PC-3 (cell line): ENCODE measurements around the gene TXNDC16. TPM values are rescaled to one million over a fixed set of nuclear protein-coding genes. Genes with fewer than 3 reads are reported as not detected.

Experiments used
- ATAC-seq: fragments of 200-7000 bp; cut with Tn5 transposase; 2 replicates; pipeline ENCODE4 v1.9.1; 2020; ENCODE audit warnings: mild to moderate bottlenecking, moderate library complexity
- Bru-seq: library from RNA; stranded (reverse); fragments of 400-500 nt; gene quantifications from one replicate; lab custom pipeline; 2021; lab: Mats Ljungman, UMichigan
- BruChase-seq, 2 experiments: library from RNA; stranded (reverse); fragments of 400-500 nt; gene quantifications; one replicate each; lab custom pipeline; 2021; lab: Mats Ljungman, UMichigan
- BruUV-seq: library from RNA; stranded (reverse); fragments of 400-500 nt; replicated peaks from 2 replicates; lab custom pipeline; 2021; lab: Mats Ljungman, UMichigan
- CTCF ChIA-PET: fragments of 300-600 bp; sonication (Branson Sonifier 250); formaldehyde crosslinking; loops from one replicate; lab custom pipeline; 2022; ENCODE audit warnings: antibody characterized with exemption; lab: Charles Lee
- POLR2A ChIA-PET: fragments of 300-600 bp; sonication (Branson Sonifier 250); formaldehyde crosslinking; loops from one replicate; lab custom pipeline; 2022; ENCODE audit warnings: antibody characterized with exemption; ENCODE audit not compliant: unreplicated experiment; lab: Charles Lee
- DNase-seq: peaks from one replicate; pipeline ENCODE4 v3.0.0-alpha.2; 2015
- H2AFZ ChIP-seq: fragments of 300-600 bp; sonication (generic); 2 replicates; pipeline ENCODE4 v1.6.0; 2016; ENCODE audit warnings: antibody characterized with exemption, low read length
- H3F3A ChIP-seq: fragments of 300-600 bp; sonication (generic); one replicate; pipeline ENCODE4 v1.6.0; 2017; ENCODE audit warnings: antibody characterized with exemption, low read length, control low read depth, mild to moderate bottlenecking; ENCODE audit not compliant: unreplicated experiment
- H3K27ac ChIP-seq: fragments of 300-600 bp; sonication (generic); 2 replicates; pipeline ENCODE4 v1.5.1; 2016; ENCODE audit warnings: mild to moderate bottlenecking, low read length
- H3K27me3 ChIP-seq: fragments of 300-600 bp; sonication (generic); 2 replicates; pipeline ENCODE4 v1.6.1; 2016; ENCODE audit warnings: low read length, mixed read lengths
- H3K36me3 ChIP-seq: fragments of 300-600 bp; sonication (generic); 2 replicates; pipeline ENCODE4 v1.6.1; 2016; ENCODE audit warnings: low read depth, mixed run types, low read length, mixed read lengths
- H3K4me1 ChIP-seq: fragments of 300-600 bp; sonication (generic); 2 replicates; pipeline ENCODE4 v1.5.1; 2016; ENCODE audit warnings: low read length; ENCODE audit not compliant: insufficient read depth
- H3K4me2 ChIP-seq: fragments of 300-600 bp; sonication (generic); 2 replicates; pipeline ENCODE4 v1.6.0; 2016; ENCODE audit warnings: low read length
- H3K4me3 ChIP-seq: fragments of 300-600 bp; sonication (generic); 2 replicates; pipeline ENCODE4 v1.5.1; 2016; ENCODE audit warnings: mild to moderate bottlenecking, low read length, mixed read lengths
- H3K79me2 ChIP-seq: fragments of 300-600 bp; sonication (generic); 2 replicates; pipeline ENCODE4 v1.6.1; 2017; ENCODE audit warnings: low read length, mixed read lengths
- H3K9ac ChIP-seq: fragments of 300-600 bp; sonication (generic); 2 replicates; pipeline ENCODE4 v1.6.0; 2016; ENCODE audit warnings: mild to moderate bottlenecking, low read length
- H3K9me2 ChIP-seq: fragments of 300-600 bp; sonication (generic); replicated peaks from 2 replicates; pipeline ENCODE4 v1.6.1; 2016; ENCODE audit warnings: mixed run types, low read length, mixed read lengths
- H3K9me3 ChIP-seq: fragments of 300-600 bp; sonication (generic); 2 replicates; pipeline ENCODE4 v1.6.1; 2016; ENCODE audit warnings: low read length, mixed read lengths
- H4K20me1 ChIP-seq: fragments of 300-600 bp; sonication (generic); 2 replicates; pipeline ENCODE4 v1.6.1; 2016; ENCODE audit warnings: low read length, mixed read lengths
- EZH2 ChIP-seq: fragments of 300-600 bp; sonication (generic); IDR thresholded peaks from one replicate; pipeline ENCODE4 v1.6.1; 2017; ENCODE audit warnings: antibody characterized with exemption, mild to moderate bottlenecking, low read length; ENCODE audit not compliant: unreplicated experiment
- EZH2phosphoT487 ChIP-seq: fragments of 300-600 bp; sonication (generic); IDR thresholded peaks from 2 replicates; pipeline ENCODE4 v1.6.1; 2018; ENCODE audit warnings: mild to moderate bottlenecking, antibody characterized with exemption, low read length, borderline replicate concordance
- intact Hi-C: fragments of 100-400 bp; cut with micrococcal nuclease; formaldehyde crosslinking; loops from 2 replicates; pipeline ENCODE4 v1.9.0; 2023
- long read RNA-seq: library from polyadenylated mRNA; unstranded; transcript quantifications from one replicate; pipeline ENCODE4 v2.0.0, GENCODE V29; 2021; ENCODE audit not compliant: unreplicated experiment
- total RNA-seq: library from RNA; depleted of rRNA; stranded (reverse); fragments of >200 nt; gene quantifications from 2 replicates; pipeline ENCODE4 v1.2.3, GENCODE V29; 2014; rRNA removed
- TF ChIP-seq, protein P1 (sequence below): fragments of 300-600 bp; sonication (generic); conservative IDR thresholded peaks from 2 replicates; pipeline ENCODE4 v1.5.1; 2017; ENCODE audit warnings: antibody characterized with exemption, low read depth, mild to moderate bottlenecking, low read length

Gene TXNDC16, protein sequence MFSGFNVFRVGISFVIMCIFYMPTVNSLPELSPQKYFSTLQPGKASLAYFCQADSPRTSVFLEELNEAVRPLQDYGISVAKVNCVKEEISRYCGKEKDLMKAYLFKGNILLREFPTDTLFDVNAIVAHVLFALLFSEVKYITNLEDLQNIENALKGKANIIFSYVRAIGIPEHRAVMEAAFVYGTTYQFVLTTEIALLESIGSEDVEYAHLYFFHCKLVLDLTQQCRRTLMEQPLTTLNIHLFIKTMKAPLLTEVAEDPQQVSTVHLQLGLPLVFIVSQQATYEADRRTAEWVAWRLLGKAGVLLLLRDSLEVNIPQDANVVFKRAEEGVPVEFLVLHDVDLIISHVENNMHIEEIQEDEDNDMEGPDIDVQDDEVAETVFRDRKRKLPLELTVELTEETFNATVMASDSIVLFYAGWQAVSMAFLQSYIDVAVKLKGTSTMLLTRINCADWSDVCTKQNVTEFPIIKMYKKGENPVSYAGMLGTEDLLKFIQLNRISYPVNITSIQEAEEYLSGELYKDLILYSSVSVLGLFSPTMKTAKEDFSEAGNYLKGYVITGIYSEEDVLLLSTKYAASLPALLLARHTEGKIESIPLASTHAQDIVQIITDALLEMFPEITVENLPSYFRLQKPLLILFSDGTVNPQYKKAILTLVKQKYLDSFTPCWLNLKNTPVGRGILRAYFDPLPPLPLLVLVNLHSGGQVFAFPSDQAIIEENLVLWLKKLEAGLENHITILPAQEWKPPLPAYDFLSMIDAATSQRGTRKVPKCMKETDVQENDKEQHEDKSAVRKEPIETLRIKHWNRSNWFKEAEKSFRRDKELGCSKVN
- total RNA-seq (3.9 and 4.0 TPM in 2 replicates), Bru-seq, nascent RNA (percentile 60 among the genes with signal in this experiment), BruChase-seq, experiment 1, labeled RNA remaining after a 6-hour chase (percentile 52 among the genes with signal in this experiment), BruChase-seq, experiment 2, labeled RNA remaining after a 2-hour chase (percentile 60 among the genes with signal in this experiment)
- long read RNA-seq, full-length matches to known transcripts, result 65 of 89 reads
- long read RNA-seq, partial matches to known transcripts, result 10 of 89 reads
- long read RNA-seq, other reads (novel, unspliced or antisense), result 14 of 89 reads

DNA sequence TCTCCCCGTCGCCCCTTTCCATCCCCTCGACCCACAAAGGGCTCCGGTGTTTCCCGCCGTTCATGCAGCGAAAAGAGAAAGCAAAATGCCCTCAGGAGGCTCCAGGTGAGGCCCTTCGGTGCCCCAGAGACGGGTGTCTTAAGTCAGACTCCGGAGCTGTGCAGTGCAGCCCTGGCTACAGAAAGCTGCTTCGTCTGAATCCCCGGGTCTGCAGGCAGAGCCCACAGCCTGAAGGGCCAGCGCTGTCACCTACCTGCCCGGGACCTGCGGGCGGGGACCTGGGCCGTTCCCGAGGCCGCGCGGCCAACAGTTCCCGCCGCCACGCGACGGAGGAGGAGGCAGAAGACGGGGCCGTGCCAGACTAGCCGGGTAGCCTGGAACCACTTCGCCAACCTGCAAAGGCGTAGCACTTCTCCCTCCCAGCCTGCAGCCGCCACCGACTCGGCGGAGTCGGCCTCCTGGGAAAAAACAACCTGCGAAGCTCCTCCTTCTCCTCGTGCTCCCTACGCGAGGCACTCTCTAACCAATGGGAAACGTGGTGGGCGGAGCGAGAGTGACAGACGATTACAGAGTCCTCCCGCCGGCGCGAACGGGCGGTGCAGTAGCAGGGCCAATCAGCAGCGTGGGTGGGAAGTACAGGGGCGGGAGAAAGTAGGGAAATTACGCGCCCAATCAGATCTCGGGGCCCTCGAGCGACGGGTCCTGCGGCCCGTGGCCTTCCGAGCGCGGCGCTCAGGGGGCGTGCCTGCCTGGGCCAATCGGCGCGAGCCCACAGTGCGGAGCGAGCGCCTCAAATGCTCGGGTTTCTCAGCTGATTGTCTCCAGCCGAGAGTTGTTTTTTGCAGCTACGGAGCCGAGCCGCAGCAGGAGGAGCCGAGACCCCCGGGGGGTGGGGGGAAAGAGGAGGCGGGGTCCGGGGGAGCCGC lies at the start of gene TXNDC16, which contains the start of gene GPR137C:
TXNDC16 (minus strand) TSS at position 443 of the 926 bp plus-strand sequence. CDS start 8,948 bp downstream, outside the sequence.
GPR137C (plus strand) TSS at position 774 of the 926 bp plus-strand sequence. CDS start 312 bp downstream, outside the sequence.
- TSS peak; percentile 72 for BruUV-seq
- POLR2A ChIA-PET, result interaction anchor here (0.6 to 1.0 kb wide), 10 partner anchors 9 to 476 kb away, joined by 3 to 12 read pairs (median 3); no protein-coding TSS in a partner anchor

DNA sequence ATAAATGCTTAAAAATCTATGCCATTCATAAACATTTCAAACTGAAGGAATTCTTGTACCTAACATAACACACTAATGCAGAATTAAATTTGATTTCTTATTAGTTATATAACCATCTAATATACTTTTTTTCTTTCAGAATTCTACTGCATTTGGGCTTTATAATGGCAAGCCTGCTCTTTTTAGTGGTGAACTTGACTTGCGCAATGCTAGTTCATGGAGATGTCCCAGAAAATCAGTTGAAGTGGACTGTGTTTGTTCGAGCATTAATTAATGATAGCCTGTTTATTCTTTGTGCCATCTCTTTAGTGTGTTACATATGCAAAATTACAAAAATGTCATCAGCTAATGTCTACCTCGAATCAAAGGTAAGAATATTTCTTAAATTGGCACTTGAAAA lies 47.7 kb upstream of the TXNDC16 start:
- no TSS peak for BruUV-seq
- POLR2A ChIA-PET, result no interaction called here
- Histone ChIP-seq H3F3A (no peaks in the 10 kb centered on the region), H3K9ac (no peak overlapping the region), H3K36me3 (no peaks in the 10 kb centered on the region), H3K79me2 (no peaks in the 10 kb centered on the region), H3K4me3 (no peak overlapping the region), H2AFZ (no peak overlapping the region), H3K4me2 (no peak overlapping the region), H3K4me1 (no peaks in the 10 kb centered on the region), H3K9me3 (no peaks in the 10 kb centered on the region), H3K27me3 (no peaks in the 10 kb centered on the region), H3K9me2 (no peaks in the 10 kb centered on the region), H4K20me1 (no peaks in the 10 kb centered on the region), H3K27ac (no peak overlapping the region)
- DNase-seq (no peak), ATAC-seq (no peak)
- intact Hi-C loops, result no loop called here
- TF ChIP-seq EZH2phosphoT487, result no peak
- TF ChIP-seq EZH2, result no peak
- TF ChIP-seq, protein P1, sequence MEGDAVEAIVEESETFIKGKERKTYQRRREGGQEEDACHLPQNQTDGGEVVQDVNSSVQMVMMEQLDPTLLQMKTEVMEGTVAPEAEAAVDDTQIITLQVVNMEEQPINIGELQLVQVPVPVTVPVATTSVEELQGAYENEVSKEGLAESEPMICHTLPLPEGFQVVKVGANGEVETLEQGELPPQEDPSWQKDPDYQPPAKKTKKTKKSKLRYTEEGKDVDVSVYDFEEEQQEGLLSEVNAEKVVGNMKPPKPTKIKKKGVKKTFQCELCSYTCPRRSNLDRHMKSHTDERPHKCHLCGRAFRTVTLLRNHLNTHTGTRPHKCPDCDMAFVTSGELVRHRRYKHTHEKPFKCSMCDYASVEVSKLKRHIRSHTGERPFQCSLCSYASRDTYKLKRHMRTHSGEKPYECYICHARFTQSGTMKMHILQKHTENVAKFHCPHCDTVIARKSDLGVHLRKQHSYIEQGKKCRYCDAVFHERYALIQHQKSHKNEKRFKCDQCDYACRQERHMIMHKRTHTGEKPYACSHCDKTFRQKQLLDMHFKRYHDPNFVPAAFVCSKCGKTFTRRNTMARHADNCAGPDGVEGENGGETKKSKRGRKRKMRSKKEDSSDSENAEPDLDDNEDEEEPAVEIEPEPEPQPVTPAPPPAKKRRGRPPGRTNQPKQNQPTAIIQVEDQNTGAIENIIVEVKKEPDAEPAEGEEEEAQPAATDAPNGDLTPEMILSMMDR, result no peak
- CTCF ChIA-PET, result no interaction called here

More for the DNA sequence above, at the start of gene TXNDC16, which contains the start of gene GPR137C:
- CTCF ChIA-PET, result interaction anchor here (0.5 to 1.0 kb wide), 9 partner anchors 13 to 1795 kb away, joined by 3 to 6 read pairs (median 3); no protein-coding TSS in a partner anchor
- ATAC-seq (peak; percentile 91), DNase-seq (peak; percentile 100)
- H3K9me3 ChIP-seq, result no peaks in the 10 kb centered on the region
- no peak for TF ChIP-seq EZH2phosphoT487
- TF ChIP-seq, protein P1, result no peak
- H3K4me3 ChIP-seq, result peak within 1 kb of the TSS; percentile 87
- H3K27me3 ChIP-seq, result no peaks in the 10 kb centered on the region
- peaks cover 20% of the 10 kb centered on the region for H3K4me1 ChIP-seq
- intact Hi-C loops, result loop anchor here (1.0 to 10.0 kb wide), 8 partner anchors 72 to 752 kb away; partner anchors contain the start of genes FERMT2 and GNPNAT1
- peak within 1 kb of the TSS; percentile 75 for H3K9ac ChIP-seq
- H3K9me2 ChIP-seq, result no peaks in the 10 kb centered on the region
- H3F3A ChIP-seq, result no peaks in the 10 kb centered on the region
- no peaks in the 10 kb centered on the region for H3K36me3 ChIP-seq
- peak within 1 kb of the TSS; percentile 100 for H3K4me2 ChIP-seq
- peak within 1 kb of the TSS; percentile 95 for H2AFZ ChIP-seq
- H4K20me1 ChIP-seq, result no peaks in the 10 kb centered on the region
- peak within 1 kb of the TSS; percentile 10; the same call in 1 of the 2 replicates for H3K27ac ChIP-seq
- H3K79me2 ChIP-seq, result peaks cover 13% of the 10 kb centered on the region
